HepG2 (cell line): ENCODE data around the gene HTR2A.

ENCODE experiments used
- CTCF ChIP-seq: sonication (generic); formaldehyde crosslinking; IDR thresholded peaks from 2 replicates; pipeline ENCODE4 v1.5.0; 2020; ENCODE audit warnings: mild to moderate bottlenecking, missing genetic modification reagents, moderate library complexity
- POLR2AphosphoS5 ChIP-seq: IDR thresholded peaks from 2 replicates; pipeline ENCODE4 v1.6.1; 2012; ENCODE audit warnings: low read depth, low read length
- ZNF274 ChIP-seq: sonication (generic); formaldehyde crosslinking; IDR thresholded peaks from 2 replicates; pipeline ENCODE4 v1.5.1; 2020; ENCODE audit warnings: mild to moderate bottlenecking, missing genetic modification reagents
- ZNF609 ChIP-seq: sonication (generic); formaldehyde crosslinking; IDR thresholded peaks from 2 replicates; pipeline ENCODE4 v1.4.0; 2020; ENCODE audit warnings: mild to moderate bottlenecking, missing genetic modification reagents, borderline replicate concordance

DNA sequence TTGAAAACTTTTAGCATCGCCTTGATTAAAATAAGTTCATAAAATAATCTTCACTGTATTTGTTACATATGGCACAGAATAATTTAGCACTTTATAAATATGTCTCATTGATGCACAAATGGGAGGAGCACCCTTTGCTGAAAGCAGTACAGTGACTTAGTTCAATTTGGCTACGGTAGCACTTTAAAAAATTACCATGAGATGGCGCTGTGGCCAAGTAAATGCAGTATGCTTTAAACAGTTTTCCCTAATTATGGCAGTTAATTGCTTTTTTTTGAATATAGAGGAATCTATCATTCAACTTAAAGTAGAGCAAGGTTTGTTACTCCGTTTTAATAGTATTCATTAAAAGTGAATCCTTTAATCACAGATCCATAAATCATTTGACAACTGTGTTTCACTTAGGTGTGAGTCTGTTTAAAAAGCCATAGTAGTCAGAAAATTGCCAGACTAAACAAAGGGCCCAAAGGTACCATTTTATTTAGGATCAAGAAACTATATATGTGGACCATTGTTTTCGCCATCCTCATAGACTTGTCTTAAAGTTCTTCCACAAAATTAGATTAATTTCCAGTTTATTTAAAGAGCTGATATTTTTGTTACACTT, 65.2 kb downstream of the HTR2A start:
- TF ChIP-seq POLR2AphosphoS5: no peak
- peak; percentile 76 for TF ChIP-seq CTCF
- no peak for TF ChIP-seq ZNF274 (CRISPR knock-in tag)
- no peak for TF ChIP-seq ZNF609
